HEK293 (cell line): ENCODE measurements around the gene PRR19.

Experiments used
- AEBP2 ChIP-seq: fragments of 450-650 bp; formaldehyde crosslinking; IDR thresholded peaks from 2 replicates; pipeline ENCODE4 v1.5.1; 2016; ENCODE audit warnings: missing biosample characterization, missing genetic modification characterization, borderline replicate concordance
- GFI1B ChIP-seq: fragments of 450-650 bp; formaldehyde crosslinking; IDR thresholded peaks from 2 replicates; pipeline ENCODE4 v1.5.1; 2016; ENCODE audit warnings: missing biosample characterization, missing genetic modification characterization
- GLI4 ChIP-seq: fragments of 450-650 bp; formaldehyde crosslinking; IDR thresholded peaks from 2 replicates; pipeline ENCODE4 v1.5.1; 2016; ENCODE audit warnings: missing biosample characterization, missing genetic modification characterization
- GLIS1 ChIP-seq: fragments of 450-650 bp; formaldehyde crosslinking; IDR thresholded peaks from 2 replicates; pipeline ENCODE4 v1.5.1; 2016; ENCODE audit warnings: missing biosample characterization, missing genetic modification characterization
- GLIS2 ChIP-seq: fragments of 450-650 bp; formaldehyde crosslinking; IDR thresholded peaks from 2 replicates; pipeline ENCODE4 v1.5.1; 2016; ENCODE audit warnings: missing biosample characterization, missing genetic modification characterization
- HOXD13 ChIP-seq: sonication (generic); formaldehyde crosslinking; IDR thresholded peaks from 2 replicates; pipeline ENCODE4 v1.8.0; 2022; ENCODE audit warnings: missing genetic modification reagents, borderline replicate concordance
- KLF7 ChIP-seq: fragments of 450-650 bp; formaldehyde crosslinking; IDR thresholded peaks from 2 replicates; pipeline ENCODE4 v1.5.1; 2016; ENCODE audit warnings: missing biosample characterization, missing genetic modification characterization, borderline replicate concordance
- PRDM6 ChIP-seq: fragments of 450-650 bp; formaldehyde crosslinking; IDR thresholded peaks from 2 replicates; pipeline ENCODE4 v1.5.1; 2017; ENCODE audit warnings: missing biosample characterization, missing genetic modification characterization
- SCRT1 ChIP-seq: fragments of 450-650 bp; formaldehyde crosslinking; IDR thresholded peaks from 2 replicates; pipeline ENCODE4 v1.5.1; 2016; ENCODE audit warnings: missing biosample characterization, missing genetic modification characterization, borderline replicate concordance
- SP2 ChIP-seq: fragments of 450-650 bp; formaldehyde crosslinking; IDR thresholded peaks from 2 replicates; pipeline ENCODE4 v1.5.1; 2016; ENCODE audit warnings: missing biosample characterization, missing genetic modification characterization
- ZBTB21 ChIP-seq: fragments of 450-650 bp; formaldehyde crosslinking; IDR thresholded peaks from 2 replicates; pipeline ENCODE4 v1.5.1; 2017; ENCODE audit warnings: missing biosample characterization, missing genetic modification characterization
- ZBTB48 ChIP-seq: fragments of 450-650 bp; formaldehyde crosslinking; IDR thresholded peaks from 2 replicates; pipeline ENCODE4 v1.5.1; 2016; ENCODE audit warnings: missing biosample characterization, missing genetic modification characterization
- ZEB2 ChIP-seq: fragments of 450-650 bp; formaldehyde crosslinking; IDR thresholded peaks from 2 replicates; pipeline ENCODE4 v1.5.1; 2016; ENCODE audit warnings: missing biosample characterization, missing genetic modification characterization
- ZFHX2 ChIP-seq: fragments of 450-650 bp; formaldehyde crosslinking; conservative IDR thresholded peaks from 2 replicates; pipeline ENCODE4 v1.5.1; 2016; ENCODE audit warnings: missing biosample characterization, missing genetic modification characterization
- ZFP41 ChIP-seq: fragments of 450-650 bp; formaldehyde crosslinking; IDR thresholded peaks from 2 replicates; pipeline ENCODE4 v1.5.1; 2016; ENCODE audit warnings: missing biosample characterization, missing genetic modification characterization, borderline replicate concordance
- ZNF10 ChIP-seq: fragments of 450-650 bp; formaldehyde crosslinking; IDR thresholded peaks from 2 replicates; pipeline ENCODE4 v1.5.1; 2017; ENCODE audit warnings: missing biosample characterization, missing genetic modification characterization
- ZNF140 ChIP-seq: fragments of 450-650 bp; formaldehyde crosslinking; IDR thresholded peaks from 2 replicates; pipeline ENCODE4 v1.5.1; 2016; ENCODE audit warnings: missing biosample characterization, missing genetic modification characterization
- ZNF146 ChIP-seq: fragments of 450-650 bp; formaldehyde crosslinking; IDR thresholded peaks from 2 replicates; pipeline ENCODE4 v1.5.1; 2016; ENCODE audit warnings: missing biosample characterization, missing genetic modification characterization
- ZNF184 ChIP-seq: fragments of 450-650 bp; IDR thresholded peaks from 2 replicates; pipeline ENCODE4 v1.5.1; 2018; ENCODE audit warnings: missing biosample characterization, mild to moderate bottlenecking, missing genetic modification characterization
- ZNF266 ChIP-seq: fragments of 450-650 bp; formaldehyde crosslinking; IDR thresholded peaks from 2 replicates; pipeline ENCODE4 v1.5.1; 2016; ENCODE audit warnings: missing biosample characterization, missing genetic modification characterization, low read depth
- ZNF292 ChIP-seq: fragments of 450-650 bp; formaldehyde crosslinking; IDR thresholded peaks from 2 replicates; pipeline ENCODE4 v1.5.1; 2016; ENCODE audit warnings: low read depth, missing biosample characterization, missing genetic modification characterization, borderline replicate concordance
- ZNF350 ChIP-seq: fragments of 450-650 bp; formaldehyde crosslinking; IDR thresholded peaks from 2 replicates; pipeline ENCODE4 v1.5.0; 2017; ENCODE audit warnings: missing biosample characterization, mild to moderate bottlenecking, missing genetic modification characterization
- ZNF404 ChIP-seq: fragments of 450-650 bp; formaldehyde crosslinking; IDR thresholded peaks from 2 replicates; pipeline ENCODE4 v1.5.1; 2017; ENCODE audit warnings: missing biosample characterization, missing genetic modification characterization
- ZNF513 ChIP-seq: fragments of 450-650 bp; IDR thresholded peaks from 2 replicates; pipeline ENCODE4 v1.5.1; 2018; ENCODE audit warnings: missing biosample characterization, missing genetic modification characterization
- ZNF704 ChIP-seq: fragments of 450-650 bp; formaldehyde crosslinking; IDR thresholded peaks from 2 replicates; pipeline ENCODE4 v1.5.1; 2016; ENCODE audit warnings: missing biosample characterization, missing genetic modification characterization
- ZNF707 ChIP-seq: fragments of 450-650 bp; formaldehyde crosslinking; IDR thresholded peaks from 2 replicates; pipeline ENCODE4 v1.5.1; 2016; ENCODE audit warnings: missing biosample characterization, missing genetic modification characterization
- ZNF785 ChIP-seq: fragments of 450-650 bp; formaldehyde crosslinking; IDR thresholded peaks from 2 replicates; pipeline ENCODE4 v1.5.1; 2016; ENCODE audit warnings: missing biosample characterization, missing genetic modification characterization
- ZSCAN18 ChIP-seq: fragments of 450-650 bp; formaldehyde crosslinking; IDR thresholded peaks from 2 replicates; pipeline ENCODE4 v1.5.1; 2016; ENCODE audit warnings: missing biosample characterization, missing genetic modification characterization
- ZSCAN30 ChIP-seq: fragments of 450-650 bp; IDR thresholded peaks from 2 replicates; pipeline ENCODE4 v1.5.1; 2018; ENCODE audit warnings: missing biosample characterization, mild to moderate bottlenecking, missing genetic modification characterization, moderate library complexity
- ZXDB ChIP-seq: fragments of 450-650 bp; formaldehyde crosslinking; IDR thresholded peaks from 2 replicates; pipeline ENCODE4 v1.5.1; 2016; ENCODE audit warnings: missing biosample characterization, missing genetic modification characterization
- TF ChIP-seq, protein P1 (sequence below): fragments of 450-650 bp; formaldehyde crosslinking; IDR thresholded peaks from 2 replicates; pipeline ENCODE4 v1.5.1; 2016; ENCODE audit warnings: missing biosample characterization, missing genetic modification characterization
- TF ChIP-seq, protein P2 (sequence below): fragments of 450-650 bp; formaldehyde crosslinking; optimal IDR thresholded peaks from 2 replicates; pipeline ENCODE3; 2016; ENCODE audit warnings: missing biosample characterization, mild to moderate bottlenecking, missing genetic modification characterization

The PRR19 gene

GRCh38 chr19:42267644-42268141 is 34.2 kb upstream of the PRR19 start (continued):
- no peak for TF ChIP-seq GLI4 (tag by site-specific recombination)
- 0 out of 2 replicates have a peak, but pooled peaks have one; percentile 10 for TF ChIP-seq ZSCAN30 (tag by site-specific recombination)
- TF ChIP-seq ZFP41 (tag by site-specific recombination): no peak
- no peak for TF ChIP-seq GFI1B (tag by site-specific recombination)
- TF ChIP-seq ZNF350 (tag by site-specific recombination): no peak
- TF ChIP-seq ZNF785 (tag by site-specific recombination): no peak
- TF ChIP-seq GLIS2 (tag by site-specific recombination): no peak
- TF ChIP-seq ZNF266 (tag by site-specific recombination): no peak
- no peak for TF ChIP-seq ZNF513 (tag by site-specific recombination)
- TF ChIP-seq ZFHX2: peak; percentile 85
- 0 out of 2 replicates have a peak, but pooled peaks have one; percentile 7 for TF ChIP-seq ZSCAN18 (tag by site-specific recombination)
- no peak for TF ChIP-seq PRDM6 (tag by site-specific recombination)
- TF ChIP-seq ZBTB48: peak; percentile 43; the same call in 1 of the 2 replicates
- TF ChIP-seq KLF7 (tag by site-specific recombination): no peak; the same call in 1 of the 2 replicates
- no peak for TF ChIP-seq ZNF707 (tag by site-specific recombination)
- TF ChIP-seq ZNF140 (tag by site-specific recombination): no peak
- TF ChIP-seq HOXD13 (CRISPR knock-in tag): no peak
- no peak for TF ChIP-seq SP2 (tag by site-specific recombination)
- no peak for TF ChIP-seq ZNF10 (tag by site-specific recombination)
- no peak for TF ChIP-seq ZEB2 (tag by site-specific recombination)
- no peak for TF ChIP-seq SCRT1 (tag by site-specific recombination)
- TF ChIP-seq ZNF292 (tag by site-specific recombination): no peak
- TF ChIP-seq, protein P1, sequence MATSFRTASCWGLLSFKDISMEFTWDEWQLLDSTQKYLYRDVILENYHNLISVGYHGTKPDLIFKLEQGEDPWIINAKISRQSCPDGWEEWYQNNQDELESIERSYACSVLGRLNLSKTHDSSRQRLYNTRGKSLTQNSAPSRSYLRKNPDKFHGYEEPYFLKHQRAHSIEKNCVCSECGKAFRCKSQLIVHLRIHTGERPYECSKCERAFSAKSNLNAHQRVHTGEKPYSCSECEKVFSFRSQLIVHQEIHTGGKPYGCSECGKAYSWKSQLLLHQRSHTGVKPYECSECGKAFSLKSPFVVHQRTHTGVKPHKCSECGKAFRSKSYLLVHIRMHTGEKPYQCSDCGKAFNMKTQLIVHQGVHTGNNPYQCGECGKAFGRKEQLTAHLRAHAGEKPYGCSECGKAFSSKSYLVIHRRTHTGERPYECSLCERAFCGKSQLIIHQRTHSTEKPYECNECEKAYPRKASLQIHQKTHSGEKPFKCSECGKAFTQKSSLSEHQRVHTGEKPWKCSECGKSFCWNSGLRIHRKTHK (tag by site-specific recombination): no peak
- no peak for TF ChIP-seq ZNF146 (tag by site-specific recombination)
- no peak for TF ChIP-seq ZNF184 (tag by site-specific recombination)
- TF ChIP-seq GLIS1 (tag by site-specific recombination): no peak
- no peak for TF ChIP-seq ZXDB (tag by site-specific recombination)
- no peak for TF ChIP-seq ZNF704 (tag by site-specific recombination)
- no peak for TF ChIP-seq ZNF404 (tag by site-specific recombination)
- TF ChIP-seq AEBP2 (tag by site-specific recombination): no peak
- TF ChIP-seq ZBTB21: no peak; the same call in 1 of the 2 replicates
- TF ChIP-seq, protein P2, sequence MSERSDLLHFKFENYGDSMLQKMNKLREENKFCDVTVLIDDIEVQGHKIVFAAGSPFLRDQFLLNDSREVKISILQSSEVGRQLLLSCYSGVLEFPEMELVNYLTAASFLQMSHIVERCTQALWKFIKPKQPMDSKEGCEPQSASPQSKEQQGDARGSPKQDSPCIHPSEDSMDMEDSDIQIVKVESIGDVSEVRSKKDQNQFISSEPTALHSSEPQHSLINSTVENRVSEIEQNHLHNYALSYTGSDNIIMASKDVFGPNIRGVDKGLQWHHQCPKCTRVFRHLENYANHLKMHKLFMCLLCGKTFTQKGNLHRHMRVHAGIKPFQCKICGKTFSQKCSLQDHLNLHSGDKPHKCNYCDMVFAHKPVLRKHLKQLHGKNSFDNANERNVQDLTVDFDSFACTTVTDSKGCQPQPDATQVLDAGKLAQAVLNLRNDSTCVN (tag by site-specific recombination): no peak
